HepG2 (cell line): Measurements from ENCODE around the gene SLC25A23. TPM values are rescaled to one million over a fixed set of nuclear protein-coding genes. Genes with fewer than 3 reads are reported as not detected.

Experiments used
- ATAC-seq: fragments of 200-7000 bp; cut with Tn5 transposase; 3 replicates; pipeline ENCODE4 v1.9.1; 2020; ENCODE audit warnings: mild to moderate bottlenecking, moderate library complexity
- BruUV-seq: library from RNA; stranded (reverse); fragments of 400-500 nt; replicated peaks from 2 replicates; lab custom pipeline; 2021; lab: Mats Ljungman, UMichigan
- CTCF ChIA-PET: fragments of 300-600 bp; formaldehyde crosslinking; extraction: SDS; loops from one replicate; lab custom pipeline; 2021; ENCODE audit warnings: low total read pairs, inconsistent platforms, low intra/inter-chr PET ratio; lab: Yijun Ruan, JAX
- POLR2A ChIA-PET: fragments of 350-600 bp; sonication (Branson Sonifier 250); formaldehyde crosslinking; loops from one replicate; lab custom pipeline; 2020; ENCODE audit warnings: antibody characterized with exemption, inconsistent platforms; lab: Yijun Ruan, JAX
- DNase-seq: peaks from one replicate; pipeline ENCODE4 v3.0.0-alpha.2; 2015; ENCODE audit warnings: low spot score
- FAIRE-seq: peaks from 3 replicates; lab custom pipeline; 2011; peaks lifted over from hg19 to GRCh38; lab: Jason Lieb, UNC
- H2AFZ ChIP-seq: one replicate; pipeline ENCODE4 v1.6.1; 2011; ENCODE audit warnings: low read length, inconsistent platforms
- H3K27ac ChIP-seq: fragments of 300-600 bp; 3 replicates; pipeline ENCODE4 v1.8.0; 2011; ENCODE audit warnings: mixed run types, mild to moderate bottlenecking, mixed read lengths, low read length, inconsistent platforms; ENCODE audit not compliant: insufficient read depth; ENCODE audit errors: extremely low read length
- H3K27me3 ChIP-seq, 2 experiments: fragments of 200-600 bp in 1 of 2; 2 replicates in 1 of 2; 3 replicates in 1 of 2; pipeline versions ENCODE4 v1.6.0 to v1.8.0; 2011; ENCODE audit warnings: low read length in 2 of 2, mild to moderate bottlenecking in 2 of 2, moderate library complexity in 2 of 2, inconsistent platforms in 1 of 2; ENCODE audit not compliant: insufficient read depth in 2 of 2, control insufficient read depth in 1 of 2
- H3K36me3 ChIP-seq, 2 experiments: fragments of 200-600 bp in 1 of 2; replicated peaks in 1 of 2; 2 replicates in 1 of 2; 3 replicates in 1 of 2; pipeline versions ENCODE4 v1.5.1 to v1.8.0; 2011; ENCODE audit warnings: low read length in 2 of 2, inconsistent platforms in 1 of 2; ENCODE audit not compliant: insufficient read depth in 2 of 2, control insufficient read depth in 1 of 2
- H3K4me1 ChIP-seq: 2 replicates; pipeline ENCODE4 v1.5.1; 2012; ENCODE audit warnings: low read length, inconsistent platforms; ENCODE audit not compliant: insufficient read depth
- H3K4me2 ChIP-seq: 2 replicates; pipeline ENCODE4 v1.6.0; 2011; ENCODE audit warnings: low read depth, low read length, inconsistent platforms
- H3K4me3 ChIP-seq, 3 experiments: fragments of 200-600 bp in 1 of 3; sonication (generic), shearing (Covaris generic) in 1 of 3; replicated peaks in 1 of 3; 2 replicates each; pipeline ENCODE4 v1.5.1; 2011 to 2016; ENCODE audit warnings: low read length in 3 of 3, inconsistent platforms in 2 of 3, low read depth in 2 of 3, mild to moderate bottlenecking in 2 of 3, control low read depth in 1 of 3, mixed read lengths in 1 of 3; ENCODE audit not compliant: insufficient read depth in 1 of 3
- H3K79me2 ChIP-seq: one replicate; pipeline ENCODE4 v1.6.1; 2011; ENCODE audit warnings: low read length, inconsistent platforms; ENCODE audit not compliant: insufficient read depth
- H3K9ac ChIP-seq: 2 replicates; pipeline ENCODE4 v1.6.0; 2011; ENCODE audit warnings: mild to moderate bottlenecking, low read depth, low read length, inconsistent platforms; ENCODE audit not compliant: insufficient read depth
- H3K9me3 ChIP-seq: 2 replicates; pipeline ENCODE4 v1.5.1; 2012; ENCODE audit warnings: mild to moderate bottlenecking, low read length
- H4K20me1 ChIP-seq: 2 replicates; pipeline ENCODE4 v1.6.0; 2011; ENCODE audit warnings: inconsistent platforms, mild to moderate bottlenecking, low read length, moderate library complexity; ENCODE audit not compliant: insufficient read depth
- CCDC6 ChIP-seq: sonication (generic); formaldehyde crosslinking; IDR thresholded peaks from 2 replicates; pipeline ENCODE4 v1.8.1; 2022; ENCODE audit warnings: mild to moderate bottlenecking, missing genetic modification reagents, moderate library complexity
- JUNB ChIP-seq: sonication (generic); formaldehyde crosslinking; IDR thresholded peaks from 2 replicates; pipeline ENCODE4 v1.8.0; 2022; ENCODE audit warnings: missing genetic modification reagents, mild to moderate bottlenecking, borderline replicate concordance
- MIER3 ChIP-seq: IDR thresholded peaks from 2 replicates; pipeline ENCODE4 v1.6.1; 2016; ENCODE audit warnings: missing compliant biosample characterization, borderline replicate concordance
- RXRA ChIP-seq: sonication (generic); formaldehyde crosslinking; IDR thresholded peaks from 2 replicates; pipeline ENCODE4 v1.5.1; 2020; ENCODE audit warnings: missing genetic modification reagents
- ZBTB34 ChIP-seq: sonication (generic); formaldehyde crosslinking; IDR thresholded peaks from 2 replicates; pipeline ENCODE4 v1.8.0; 2022; ENCODE audit warnings: mild to moderate bottlenecking, missing genetic modification reagents
- ZHX2 ChIP-seq, 2 experiments: sonication (generic) in 1 of 2; formaldehyde crosslinking in 1 of 2; IDR thresholded peaks; 2 replicates each; pipeline versions ENCODE4 v1.6.1 to v1.9.0; 2014 to 2022; ENCODE audit warnings: antibody characterized with exemption in 1 of 2, borderline replicate concordance in 1 of 2, inconsistent platforms in 1 of 2, low read depth in 1 of 2, missing genetic modification reagents in 1 of 2
- ZMAT5 ChIP-seq: sonication (generic); formaldehyde crosslinking; IDR thresholded peaks from 2 replicates; pipeline ENCODE4 v1.5.0; 2020; ENCODE audit warnings: mild to moderate bottlenecking, low read depth, missing genetic modification reagents, borderline replicate concordance
- ZNF501 ChIP-seq: sonication (generic); formaldehyde crosslinking; IDR thresholded peaks from 2 replicates; pipeline ENCODE4 v1.5.1; 2020; ENCODE audit warnings: mild to moderate bottlenecking, moderate library complexity, missing genetic modification reagents
- ZNF503 ChIP-seq: sonication (generic); formaldehyde crosslinking; IDR thresholded peaks from 2 replicates; pipeline ENCODE4 v1.4.0; 2020; ENCODE audit warnings: missing genetic modification reagents
- ZNF550 ChIP-seq: sonication (generic); formaldehyde crosslinking; IDR thresholded peaks from 2 replicates; pipeline ENCODE4 v1.4.0; 2020; ENCODE audit warnings: mild to moderate bottlenecking, missing genetic modification reagents, borderline replicate concordance
- ZNF879 ChIP-seq: sonication (generic); formaldehyde crosslinking; IDR thresholded peaks from 2 replicates; pipeline ENCODE4 v1.8.1; 2023; ENCODE audit warnings: missing genetic modification reagents
- WGBS: methylation state at CpG from one replicate; pipeline ENCODE4 v1.1.6; 2017; ENCODE audit warnings: low lambda C conversion rate; 5-methylcytosine and 5-hydroxymethylcytosine counted together
- in situ Hi-C: cut with HindIII; loops from 2 replicates; pipeline ENCODE4 v1.10.0; 2017; ENCODE audit warnings: low pct_unique_long_range_greater_than_20kb; ENCODE audit not compliant: extremely low pct_ligation_motif_present
- intact Hi-C: fragments of 100-400 bp; cut with micrococcal nuclease; formaldehyde crosslinking; loops from one replicate; pipeline ENCODE4 v1.10.0; 2022; ENCODE audit not compliant: unreplicated experiment
- polyA plus RNA-seq, 8 experiments: library from polyadenylated mRNA; depleted of rRNA in 3 of 8; stranded (reverse) in 7 of 8; unstranded in 1 of 8; fragments of >200 nt; fragmentation: Illumina TruSeq in 4 of 8; extraction: Trizol in 4 of 8; gene quantifications; 2 replicates each; pipeline versions ENCODE4 v1.2.1 to v1.2.3, GENCODE V29; 2011 to 2016; ENCODE audit warnings: low read depth in 4 of 8, missing spikeins in 1 of 8, mixed read lengths in 1 of 8; ENCODE audit not compliant: insufficient read depth in 1 of 8
- total RNA-seq, 5 experiments: library from RNA; depleted of rRNA; stranded (reverse); fragments of >200 nt; fragmentation: Illumina TruSeq; extraction: Trizol; gene quantifications; 2 replicates each; pipeline ENCODE4 v1.2.3, GENCODE V29; 2016; ENCODE audit warnings: low read depth in 1 of 5
- TF ChIP-seq, protein P1 (sequence below): sonication (generic); formaldehyde crosslinking; conservative IDR thresholded peaks from 2 replicates; pipeline ENCODE4 v1.5.0; 2020; ENCODE audit warnings: missing genetic modification reagents

The SLC25A23 gene
- total and polyA plus RNA-seq, 2 of the 13 experiments (the other 11 are each of a cell fraction or from before 2014, with no cell fraction given) = 12.4 to 15.2 TPM

DNA sequence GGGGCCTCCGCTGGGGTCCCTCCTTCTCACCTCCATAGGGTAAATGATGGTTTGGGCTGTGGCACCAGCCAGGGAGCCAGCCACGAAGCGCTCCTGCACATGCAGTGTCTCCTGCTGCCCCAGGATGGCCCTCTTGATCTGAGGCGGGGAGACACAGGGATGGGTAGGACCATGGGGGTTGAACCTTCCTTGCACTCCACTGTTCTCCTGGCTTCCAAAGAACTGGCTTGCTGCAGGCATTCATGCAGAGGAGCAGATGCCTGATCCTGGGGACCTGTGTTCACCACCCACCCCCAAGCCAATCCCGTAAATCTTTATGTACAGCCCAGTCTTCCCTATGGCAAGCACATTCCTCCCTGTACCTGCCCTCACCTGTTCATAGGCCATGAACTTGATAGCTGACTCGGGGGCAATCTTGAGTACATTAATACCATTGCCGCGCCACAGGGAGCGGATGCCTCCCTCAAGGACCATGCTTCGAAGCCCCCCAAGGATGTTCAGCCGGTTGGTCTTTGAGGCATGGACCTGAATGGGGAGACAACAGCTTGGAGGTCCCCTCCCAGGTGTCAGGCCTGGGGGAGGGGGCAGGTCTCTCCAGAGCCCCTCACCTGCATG is 5.5 kb downstream of the SLC25A23 start:
- H3K27ac ChIP-seq = no peak overlapping the region
- no peak overlapping the region for H3K4me3 ChIP-seq
- peaks cover 5% of the 10 kb centered on the region; the same call in 1 of the 2 replicates for H3K9me3 ChIP-seq
- FAIRE-seq = no peak
- H3K79me2 ChIP-seq = no peaks in the 10 kb centered on the region
- DNase-seq = no peak
- H3K9ac ChIP-seq = no peak overlapping the region
- ChIA-PET POLR2A (no interaction called here), CTCF (no interaction called here)
- no TSS peak for BruUV-seq
- no peak overlapping the region for H3K4me2 ChIP-seq
- 100% methylated on average over 3 of the region's 11 CpGs for WGBS
- no peak overlapping the region for H2AFZ ChIP-seq
- in situ Hi-C loops (no loop called here), intact Hi-C loops (no loop called here)
- ATAC-seq = no peak
- H4K20me1 ChIP-seq = no peaks in the 10 kb centered on the region
- no peaks in the 10 kb centered on the region for H3K27me3 ChIP-seq
- H3K4me1 ChIP-seq = peaks cover 11% of the 10 kb centered on the region
- peaks cover 10 to 24% of the 10 kb centered on the region in 2 experiments for H3K36me3 ChIP-seq
- TF ChIP-seq ZMAT5 (CRISPR knock-in tag) (no peak), ZNF879 (CRISPR knock-in tag) (no peak), ZNF503 (CRISPR knock-in tag) (no peak), JUNB (CRISPR knock-in tag) (no peak), MIER3 (CRISPR knock-in tag) (no peak), ZNF550 (CRISPR knock-in tag) (no peak), ZBTB34 (CRISPR knock-in tag) (no peak), CCDC6 (no peak), RXRA (CRISPR knock-in tag) (no peak), ZHX2 (IDR thresholded peaks at IDR 0.05; ENCODE audit: low read depth) (no peak), ZHX2 (CRISPR knock-in tag; IDR thresholded peaks at IDR 0.05; ENCODE audit: borderline replicate concordance) (no peak), ZNF501 (CRISPR knock-in tag) (no peak)
- TF ChIP-seq, protein P1, sequence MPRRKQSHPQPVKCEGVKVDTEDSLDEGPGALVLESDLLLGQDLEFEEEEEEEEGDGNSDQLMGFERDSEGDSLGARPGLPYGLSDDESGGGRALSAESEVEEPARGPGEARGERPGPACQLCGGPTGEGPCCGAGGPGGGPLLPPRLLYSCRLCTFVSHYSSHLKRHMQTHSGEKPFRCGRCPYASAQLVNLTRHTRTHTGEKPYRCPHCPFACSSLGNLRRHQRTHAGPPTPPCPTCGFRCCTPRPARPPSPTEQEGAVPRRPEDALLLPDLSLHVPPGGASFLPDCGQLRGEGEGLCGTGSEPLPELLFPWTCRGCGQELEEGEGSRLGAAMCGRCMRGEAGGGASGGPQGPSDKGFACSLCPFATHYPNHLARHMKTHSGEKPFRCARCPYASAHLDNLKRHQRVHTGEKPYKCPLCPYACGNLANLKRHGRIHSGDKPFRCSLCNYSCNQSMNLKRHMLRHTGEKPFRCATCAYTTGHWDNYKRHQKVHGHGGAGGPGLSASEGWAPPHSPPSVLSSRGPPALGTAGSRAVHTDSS (CRISPR knock-in tag) = no peak
